ENCODE data around the gene DSG3.

The DSG3 gene

DNA sequence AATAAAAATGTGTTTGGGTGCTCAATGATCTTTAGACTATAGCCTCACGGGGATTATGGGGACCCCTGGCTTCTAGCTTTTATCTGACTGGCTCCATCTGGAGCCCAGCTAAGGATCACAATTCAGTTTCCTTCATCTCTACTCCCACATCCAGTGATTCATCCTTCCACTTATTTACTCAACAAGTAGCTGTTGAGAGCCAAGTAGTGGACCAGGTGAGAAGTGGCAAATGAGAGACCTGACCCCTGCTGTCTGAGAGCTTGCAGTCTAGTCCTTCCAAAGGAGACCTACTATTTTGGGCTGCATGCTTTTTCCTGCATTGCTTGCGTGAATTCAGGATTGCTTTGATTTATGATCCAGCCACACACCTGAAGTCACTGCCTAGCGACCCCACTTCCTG, 10.7 kb upstream of the DSG3 start:
- DNase-seq = no peak

DNA sequence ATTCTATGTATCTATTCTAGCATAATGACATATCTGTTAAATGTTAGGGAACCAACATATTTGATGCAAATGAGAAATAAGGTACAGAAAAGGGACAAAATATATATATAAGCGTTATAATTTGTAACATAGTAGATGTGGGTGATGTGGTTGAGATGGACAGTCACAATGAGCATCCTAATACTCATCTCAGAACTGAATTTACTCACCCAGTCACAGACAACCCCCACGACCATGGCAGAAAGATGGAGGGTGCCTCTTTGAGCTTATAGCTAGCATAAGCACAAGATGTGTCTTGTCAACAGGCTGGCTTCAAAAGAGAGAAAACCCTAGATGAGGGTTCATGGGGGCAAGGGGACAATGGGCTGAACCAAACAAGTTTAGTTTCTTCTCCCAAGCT, 9.1 kb upstream of the DSG3 start:
- no peak for DNase-seq

GRCh38 chr18:31439807-31440325, 7.7 kb upstream of the DSG3 start:
- no peak for DNase-seq

DNA sequence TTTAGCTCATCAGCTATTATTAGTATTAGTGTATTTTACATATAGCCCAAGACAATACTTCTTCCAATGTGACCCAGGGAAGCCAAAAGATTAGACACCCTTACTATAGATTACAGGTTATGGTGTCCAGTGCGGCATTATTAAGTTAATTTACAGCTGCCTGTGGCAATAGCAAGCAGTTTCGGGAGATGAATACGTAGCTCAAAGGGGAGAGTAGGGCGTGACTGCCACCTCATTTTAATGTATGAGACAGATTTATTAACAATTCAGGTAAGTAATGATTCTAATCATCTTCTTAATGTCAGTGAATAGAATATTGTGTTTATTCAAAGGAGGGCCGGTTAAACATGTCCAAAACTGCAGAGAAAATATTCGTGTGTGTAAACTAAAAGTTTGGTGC, 6.8 kb upstream of the DSG3 start:
- DNase-seq = no peak

DNA sequence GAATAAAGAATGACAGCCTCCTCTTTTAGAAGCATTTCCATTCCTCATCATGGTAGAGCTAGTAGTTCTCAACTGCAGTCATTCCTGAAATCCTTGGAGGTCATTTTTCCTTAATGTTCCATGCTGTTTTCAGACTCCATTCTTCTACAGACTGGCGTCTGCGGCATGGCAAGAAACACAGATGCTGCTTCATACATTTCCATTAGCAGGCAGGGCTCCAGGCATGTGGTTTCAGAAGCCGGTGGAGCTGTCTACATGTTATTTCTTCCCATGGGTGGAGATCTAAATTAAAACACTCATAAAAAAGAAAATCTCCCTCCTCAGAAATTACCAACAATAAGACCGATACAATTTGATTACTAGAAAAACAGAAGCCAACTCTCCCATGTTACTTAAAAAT, 6.0 kb upstream of the DSG3 start:
- no peak for DNase-seq

DNA sequence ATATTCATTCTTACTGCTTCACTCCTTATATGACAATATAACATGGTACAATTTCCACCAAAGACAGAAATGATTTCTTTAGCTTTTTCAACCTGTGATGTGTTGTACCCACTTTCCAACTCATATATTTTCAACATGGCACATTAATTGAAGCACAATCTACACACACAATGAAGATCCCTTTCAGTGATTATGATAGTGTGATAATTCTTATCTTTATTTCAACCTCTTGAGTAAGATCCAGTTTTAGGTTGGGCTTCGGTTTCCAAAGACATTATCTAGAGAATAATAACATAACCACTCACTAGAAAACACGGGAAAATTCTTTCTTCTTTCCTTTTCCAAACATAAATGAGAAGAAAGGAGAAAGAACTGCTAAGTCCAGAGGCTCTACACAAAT, 3.4 kb upstream of the DSG3 start:
- DNase-seq = no peak

DNA sequence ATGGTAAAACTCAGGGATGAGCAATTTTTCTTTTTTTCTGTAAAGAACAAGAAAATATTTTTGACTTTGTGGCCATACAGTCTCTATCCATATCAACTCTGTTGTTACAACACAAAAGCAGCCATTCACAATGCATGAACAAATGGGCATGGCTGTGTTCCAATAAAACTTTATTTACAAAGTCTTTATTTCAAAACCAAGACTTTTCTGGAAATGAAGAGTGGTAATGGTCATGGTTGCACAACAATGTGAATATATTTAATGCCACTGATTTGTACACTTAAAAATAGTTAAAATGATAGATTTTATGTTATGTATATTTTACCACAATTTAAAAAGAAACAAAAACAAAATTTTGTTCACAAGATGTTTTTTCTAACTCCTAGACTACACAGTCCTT, 1.6 kb upstream of the DSG3 start:
- DNase-seq = no peak

DNA sequence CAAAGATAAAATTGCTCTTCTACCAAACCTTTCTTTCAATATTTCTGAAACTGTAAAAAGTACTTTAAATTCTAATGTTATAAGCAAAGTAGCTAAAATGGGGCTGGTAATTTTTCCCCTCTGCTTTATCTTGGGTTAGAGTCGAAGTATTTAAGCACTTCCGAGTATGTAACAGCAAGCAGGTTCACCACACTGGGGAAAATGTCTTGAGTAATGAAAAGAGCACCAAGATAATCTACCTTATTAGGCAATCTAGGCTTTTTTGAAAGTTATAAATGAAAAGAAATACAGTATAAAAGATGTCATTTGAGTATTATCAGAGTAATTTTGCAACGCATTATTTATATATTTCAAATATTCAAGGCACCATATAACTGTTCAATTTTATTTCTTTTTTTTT, 687 bp upstream of the DSG3 start:
- no peak for DNase-seq

DNA sequence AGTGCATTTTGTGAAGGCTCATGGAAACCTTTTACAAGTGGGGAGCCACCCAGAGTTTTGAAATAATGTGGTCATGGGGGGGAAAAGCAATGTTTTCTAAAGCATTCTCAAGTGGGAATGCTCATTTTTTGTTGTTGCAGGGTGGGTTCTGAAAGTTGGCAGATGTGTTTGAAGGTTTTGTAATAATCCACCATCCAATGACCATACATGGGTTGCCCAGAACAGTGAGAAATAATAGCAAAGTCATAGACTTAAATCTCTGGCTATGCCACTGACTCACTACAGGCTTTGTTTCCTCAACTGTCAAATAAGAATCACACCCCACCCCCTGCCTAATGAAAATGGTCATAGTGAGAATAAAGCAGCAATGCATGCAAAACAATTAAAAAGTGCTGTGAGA, 2.9 kb downstream of the DSG3 start:
- no peak for DNase-seq

DNA sequence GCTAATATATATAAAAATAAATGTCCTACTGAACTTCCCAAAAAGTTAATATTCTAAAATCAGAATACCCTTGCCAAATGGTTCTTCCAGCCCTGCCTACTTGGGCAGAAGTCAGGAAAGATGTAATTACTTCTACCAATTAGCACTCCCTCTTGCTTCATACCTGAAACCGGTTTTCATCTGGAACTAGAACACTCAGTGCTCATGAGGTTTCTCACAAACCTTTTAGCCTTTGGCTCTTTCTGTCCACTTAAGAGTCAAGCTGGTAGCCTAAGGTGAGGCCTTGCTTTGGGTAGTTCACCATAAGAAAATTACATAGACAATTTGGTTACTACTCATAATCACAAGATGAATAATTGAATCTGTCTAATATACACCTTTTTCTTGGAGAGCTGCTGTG, 4.1 kb downstream of the DSG3 start:
- no peak for DNase-seq

- no peak for DNase-seq
Measured at GRCh38 chr18:31454066-31454708, 6.6 kb downstream of the DSG3 start.

- no peak for DNase-seq
Measured at GRCh38 chr18:31469629-31470028, 22.1 kb downstream of the DSG3 start.

GRCh38 chr18:31478688-31479087, 31.1 kb downstream of the DSG3 start:
- no peak for DNase-seq

GRCh38 chr18:31482051-31482450, 34.5 kb downstream of the DSG3 start:
- no peak for DNase-seq

- no peak for DNase-seq
Measured at GRCh38 chr18:31483396-31483795, 35.9 kb downstream of the DSG3 start.

DNA sequence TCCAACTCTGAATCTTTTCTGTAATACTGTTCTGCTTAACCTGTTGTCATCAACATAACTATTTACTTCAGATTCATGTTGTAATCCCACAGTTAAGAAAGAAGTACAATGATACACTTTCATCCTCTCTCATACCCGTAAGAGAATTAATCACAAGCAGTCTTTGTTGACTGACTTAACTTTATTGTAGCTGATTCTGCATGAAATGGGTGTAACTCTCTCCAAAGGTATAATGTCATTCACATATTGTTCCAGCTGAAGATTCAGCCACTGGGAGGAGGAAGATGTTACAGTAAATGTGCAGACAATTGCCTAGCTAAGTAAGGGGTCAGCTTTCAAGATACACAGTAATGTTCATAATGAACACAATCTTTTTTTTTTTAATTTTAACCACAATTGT, 36.9 kb downstream of the DSG3 start:
- no peak for DNase-seq

DNA sequence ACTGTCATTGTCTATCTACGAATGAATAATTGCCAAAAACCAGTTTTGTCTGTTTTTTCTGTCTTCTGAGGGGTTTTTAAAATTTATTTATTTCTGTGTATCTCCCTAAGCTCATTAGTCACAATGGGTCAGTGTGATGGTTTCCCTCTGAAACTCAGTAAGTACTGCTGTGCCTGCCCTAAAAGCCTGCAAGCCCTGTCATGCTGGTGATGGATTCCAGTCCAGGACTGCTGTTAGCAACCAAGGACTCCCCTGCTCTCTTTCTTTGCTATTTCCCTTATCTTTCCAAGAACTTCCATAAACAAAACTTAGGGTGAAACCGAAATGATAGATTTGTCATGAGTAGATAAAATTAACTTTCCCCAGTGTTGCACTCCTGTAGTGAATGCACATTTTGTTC, 38.6 kb downstream of the DSG3 start:
- DNase-seq = no peak

DNA sequence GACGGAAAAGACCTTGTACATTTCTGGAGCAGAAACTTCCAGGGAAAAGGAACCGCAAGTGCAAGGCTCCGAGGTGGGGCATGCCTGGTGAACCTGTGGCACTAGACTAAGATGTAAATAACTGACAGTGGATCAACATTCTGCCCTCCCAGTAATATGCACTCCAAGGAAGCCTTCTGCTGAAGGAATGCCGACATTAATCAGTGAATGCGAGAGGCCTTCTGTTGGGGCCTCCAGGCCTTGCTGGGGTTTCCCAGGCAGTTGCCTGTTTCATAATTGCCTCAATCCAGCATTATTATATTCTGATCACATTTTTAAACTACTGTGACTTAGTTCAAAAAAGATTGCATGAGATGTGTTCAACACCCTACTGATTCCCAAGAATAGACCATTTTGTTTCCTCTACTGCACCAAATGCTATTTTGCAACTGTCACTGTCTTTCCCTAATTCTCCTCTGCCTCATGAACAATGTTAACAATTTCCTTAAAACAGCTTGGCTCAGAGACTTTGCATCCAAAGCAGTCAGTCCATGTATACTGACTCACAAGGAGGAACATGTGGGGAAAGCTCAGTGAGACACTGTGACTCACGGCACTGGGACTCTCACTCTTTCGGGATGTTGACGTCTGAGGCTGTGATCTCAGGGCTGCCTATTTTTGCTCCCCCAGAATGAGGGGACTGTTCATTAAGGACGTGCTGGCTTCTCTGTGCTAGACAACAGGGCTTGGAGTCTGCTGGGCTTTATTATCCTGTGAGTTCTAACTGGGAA, 39.9 kb downstream of the DSG3 start:
- no peak for DNase-seq

DNA sequence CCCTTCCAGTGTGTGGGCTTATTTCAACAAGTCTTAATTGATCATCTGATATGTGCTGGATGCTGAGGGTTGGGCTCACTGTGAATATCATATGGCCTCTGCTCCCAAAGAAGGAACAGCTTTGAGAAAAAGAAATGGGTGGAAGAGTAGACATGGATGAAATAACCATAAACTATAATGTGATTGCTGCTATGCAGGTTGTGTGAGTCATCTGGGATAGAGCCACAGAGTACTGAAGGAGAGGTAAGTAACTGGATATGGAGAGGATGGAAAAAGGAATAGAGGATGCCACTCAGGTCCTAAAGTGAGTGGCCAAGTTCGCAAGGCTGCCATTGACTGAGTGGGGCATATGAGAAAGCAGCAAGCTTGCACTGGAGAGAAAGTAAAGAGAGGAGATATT, 41.8 kb downstream of the DSG3 start:
- DNase-seq = no peak

GRCh38 chr18:31490387-31490786, 42.8 kb downstream of the DSG3 start:
- no peak for DNase-seq

DNA sequence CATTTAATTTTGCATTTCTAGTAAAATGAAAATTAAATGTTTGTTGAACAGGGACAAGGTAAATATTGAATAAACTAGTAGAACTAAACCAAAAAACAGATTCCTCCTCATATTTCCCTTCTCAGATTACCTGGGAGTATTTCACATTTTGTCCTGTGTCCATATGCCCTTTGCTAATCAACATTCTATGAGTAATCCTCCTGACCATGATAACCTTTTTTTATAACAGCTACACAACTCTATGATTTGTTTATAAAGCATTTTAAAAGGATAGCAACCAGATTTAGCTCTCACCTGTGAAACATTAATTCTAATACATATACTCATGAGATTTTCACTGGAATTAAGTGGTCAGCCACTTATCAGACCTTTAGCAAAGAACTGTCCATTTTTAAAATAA, 43.3 kb downstream of the DSG3 start:
- DNase-seq = no peak

DNA sequence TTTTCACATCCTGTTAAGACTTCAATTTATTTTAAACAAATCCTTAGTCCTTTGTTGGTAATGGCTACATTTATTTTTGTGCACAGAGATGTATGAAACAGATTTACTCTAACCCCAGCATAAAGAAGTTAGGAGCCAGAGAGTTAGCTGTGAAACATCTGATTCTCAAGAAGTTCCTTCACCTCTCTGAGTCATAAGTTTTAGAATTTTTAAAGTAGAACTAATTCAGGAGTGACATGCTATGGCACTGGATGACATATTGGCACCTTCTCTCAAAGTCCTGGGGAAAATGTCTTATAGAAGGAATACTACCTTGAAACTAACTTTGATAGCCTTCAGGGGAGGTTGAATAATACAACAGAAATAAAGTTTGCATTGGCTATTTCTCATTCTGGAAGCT, 44.0 kb downstream of the DSG3 start:
- DNase-seq = no peak

DNA sequence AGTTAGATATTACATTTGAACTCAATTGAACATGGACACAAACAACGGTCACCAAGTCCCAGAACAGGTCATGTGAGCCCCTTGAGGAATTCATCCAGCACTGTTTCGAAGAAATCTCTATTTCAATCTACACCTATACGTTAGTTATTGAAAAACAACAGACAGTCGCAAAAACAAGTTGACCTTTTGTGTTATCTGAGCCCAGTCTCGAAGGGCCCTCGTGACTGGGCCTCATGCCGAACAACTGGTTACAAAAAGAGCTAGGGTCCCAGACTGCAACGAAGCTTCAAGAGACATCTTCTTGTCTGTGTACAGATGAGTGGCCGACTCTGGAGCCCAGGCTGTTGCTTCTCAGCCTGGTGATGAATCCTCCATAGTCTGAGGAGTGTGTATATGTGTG, 45.1 kb downstream of the DSG3 start:
- DNase-seq = no peak

GRCh38 chr18:31493171-31493570, 45.6 kb downstream of the DSG3 start:
- DNase-seq = no peak

DNA sequence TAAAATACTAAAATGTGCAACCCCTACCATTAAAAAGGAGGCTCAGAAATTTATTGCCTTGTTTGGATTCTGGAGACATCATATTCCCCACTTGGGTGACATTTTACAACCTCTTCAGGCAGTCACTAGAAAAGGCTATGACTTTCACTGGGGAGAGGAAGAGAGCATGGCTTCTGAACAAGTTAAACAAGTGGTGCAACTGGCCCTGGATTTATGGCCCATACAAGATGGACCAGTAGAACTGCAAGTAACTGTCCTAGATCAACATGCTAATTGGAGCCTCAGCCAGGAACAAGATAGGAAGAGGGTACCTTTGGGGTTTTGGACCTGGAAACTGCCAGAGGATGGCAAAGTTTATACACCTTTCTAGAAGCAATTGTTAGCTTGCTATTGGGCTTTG, 46.4 kb downstream of the DSG3 start:
- DNase-seq = no peak

All from NCI-H1105 (cell line).